Body of pancreas (tissue), 4 donors: ENCODE results near the gene MSH2. TPM values are rescaled to one million over a fixed set of nuclear protein-coding genes. Genes with fewer than 3 reads are reported as not detected.

Experiments
- ATAC-seq: fragments of 150-250 bp; one replicate; pipeline ENCODE4 v1.9.1; 2016
- DNase-seq, 4 donors: peaks; one replicate each; pipeline ENCODE4 v3.0.0-alpha.2; 2019
- H3K27ac ChIP-seq, 4 donors: fragments of 200-600 bp; sonication (generic); 1 replicate in 3 of 4; 2 replicates in 1 of 4; pipeline versions ENCODE4 v1.5.1 to v1.6.1; 2016 to 2019; ENCODE audit warnings: mild to moderate bottlenecking in 1 of 4, mixed read lengths in 1 of 4, moderate library complexity in 1 of 4
- H3K27me3 ChIP-seq, 2 donors: fragments of 200-600 bp; sonication (generic); one replicate each; pipeline ENCODE4 v1.6.0; 2016; ENCODE audit warnings: mild to moderate bottlenecking in 1 of 2
- H3K36me3 ChIP-seq, 2 donors: fragments of 200-600 bp; sonication (generic); replicated peaks in 1 of 2; 2 replicates each; pipeline ENCODE4 v1.5.1; 2016; ENCODE audit warnings: low read depth in 2 of 2; ENCODE audit not compliant: insufficient read depth in 1 of 2
- H3K4me1 ChIP-seq: fragments of 200-600 bp; sonication (generic); one replicate; pipeline ENCODE4 v1.6.0; 2016
- H3K4me3 ChIP-seq, 2 donors: fragments of 200-600 bp; sonication (generic); 1 replicate in 1 of 2; 2 replicates in 1 of 2; pipeline ENCODE4 v1.5.1; 2016 to 2019
- H3K9me3 ChIP-seq, 3 donors: fragments of 200-600 bp; sonication (generic); 1 replicate in 2 of 3; 2 replicates in 1 of 3; pipeline ENCODE4 v1.5.1; 2016
- CTCF ChIP-seq, 7 experiments: fragments of 450-650 bp in 4 of 7; fragments of 200-600 bp in 3 of 7; sonication (generic) in 3 of 7; IDR thresholded peaks; one replicate each; pipeline ENCODE4 v1.5.1; 2016 to 2019; ENCODE audit warnings: antibody characterized with exemption in 7 of 7
- POLR2A ChIP-seq, 3 donors: fragments of 450-650 bp; IDR thresholded peaks; one replicate each; pipeline ENCODE4 v1.6.1; 2016; ENCODE audit warnings: antibody characterized with exemption in 3 of 3, mild to moderate bottlenecking in 2 of 3
- WGBS, 2 donors: methylation state at CpG; one replicate each; pipeline ENCODE4 v1.1.5; 2017; 5-methylcytosine and 5-hydroxymethylcytosine counted together
- intact Hi-C: fragments of 100-400 bp; cut with DNase I; formaldehyde crosslinking; loops from one replicate; pipeline ENCODE4 v1.15.1; 2023
- total RNA-seq, 2 donors: library from RNA; depleted of rRNA; stranded (reverse); fragments of >200 nt; gene quantifications; one replicate each; pipeline ENCODE4 v1.1.0, GENCODE V29; 2016

Gene MSH2
- total RNA-seq, 2 donors from 2014 or later: 9.9 TPM

DNA sequence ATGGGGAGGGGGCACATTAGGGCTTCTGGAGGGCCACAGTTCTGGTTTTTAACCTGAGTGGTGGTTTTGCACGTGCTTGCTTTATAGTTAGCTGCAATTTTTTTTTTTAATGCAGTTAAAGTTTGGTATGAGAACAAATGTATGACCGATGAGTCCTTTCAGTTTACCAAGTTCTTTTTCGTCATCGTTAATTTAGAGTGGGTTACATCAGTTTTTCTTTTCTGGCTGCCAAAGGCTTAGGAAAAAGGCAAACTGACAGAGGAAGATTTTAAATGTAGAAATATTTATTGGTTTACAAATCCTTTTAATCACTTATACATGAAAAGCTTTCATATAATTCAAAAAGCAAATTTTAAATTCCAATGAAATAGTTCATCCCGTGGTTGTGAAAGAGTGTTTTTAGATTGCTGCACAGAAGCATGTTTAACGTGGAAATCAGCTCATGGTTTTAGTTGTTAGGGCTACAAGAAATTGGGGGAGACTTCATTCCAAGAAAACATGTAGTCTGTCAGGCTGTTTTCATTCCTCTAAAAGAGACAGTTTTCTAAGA, 82.9 kb downstream of the MSH2 start:
- intact Hi-C loops: no loop called here
- TF ChIP-seq POLR2A (IDR thresholded peaks at IDR 0.05) (no peak), CTCF (IDR thresholded peaks at IDR 0.05) (no peak)
- DNase-seq (no peak), ATAC-seq (no peak)
- Histone ChIP-seq H3K36me3 (peaks cover 0 to 5% of the 10 kb centered on the region in 2 donors), H3K4me1 (no peaks in the 10 kb centered on the region), H3K4me3 (no peak overlapping the region), H3K9me3 (no peaks in the 10 kb centered on the region), H3K27ac (no peak overlapping the region), H3K27me3 (no peaks in the 10 kb centered on the region)
- 93 to 94% methylated on average over 6 of the region's 6 CpGs for WGBS, 2 donors

DNA sequence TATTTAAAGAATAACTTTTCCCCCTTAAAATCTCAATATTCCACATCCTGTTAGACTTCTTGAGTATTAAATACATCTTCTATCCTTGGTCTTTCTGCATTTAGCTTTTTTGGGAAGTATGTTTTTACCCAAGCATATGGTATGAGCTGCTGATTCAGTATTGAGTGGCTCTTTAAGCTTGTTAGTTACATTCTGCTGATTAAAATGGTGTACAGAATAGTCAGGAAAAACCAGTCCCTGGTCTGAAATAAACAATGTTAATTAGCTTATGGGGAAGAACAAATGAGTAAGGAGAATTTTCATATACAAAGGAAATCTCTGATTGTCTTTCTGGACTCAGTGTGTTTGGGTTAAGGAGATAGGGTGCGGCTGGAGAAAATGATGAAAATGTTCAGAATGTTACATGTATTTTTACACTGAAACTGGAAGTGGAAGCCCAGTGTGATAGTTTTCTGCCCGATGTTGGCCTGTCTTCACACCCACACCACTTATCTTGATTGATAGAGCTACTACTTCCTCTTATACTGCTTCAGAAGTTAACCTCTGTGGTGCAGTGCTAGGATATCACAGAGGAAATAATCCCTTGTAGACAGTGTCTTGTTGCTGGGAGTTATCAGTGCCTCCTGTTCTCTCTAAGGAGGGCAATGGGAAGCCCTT, 84.0 kb downstream of the MSH2 start:
- Histone ChIP-seq H3K4me1 (no peaks in the 10 kb centered on the region), H3K4me3 (no peak overlapping the region), H3K27ac (no peak overlapping the region), H3K27me3 (no peaks in the 10 kb centered on the region), H3K36me3 (peaks cover 0 to 5% of the 10 kb centered on the region in 2 donors), H3K9me3 (no peaks in the 10 kb centered on the region)
- DNase-seq: no peak
- intact Hi-C loops: no loop called here
- WGBS, 2 donors: 31 to 52% methylated on average over 2 of the region's 2 CpGs
- no peak for ATAC-seq
- TF ChIP-seq CTCF (IDR thresholded peaks at IDR 0.05): no peak

DNA sequence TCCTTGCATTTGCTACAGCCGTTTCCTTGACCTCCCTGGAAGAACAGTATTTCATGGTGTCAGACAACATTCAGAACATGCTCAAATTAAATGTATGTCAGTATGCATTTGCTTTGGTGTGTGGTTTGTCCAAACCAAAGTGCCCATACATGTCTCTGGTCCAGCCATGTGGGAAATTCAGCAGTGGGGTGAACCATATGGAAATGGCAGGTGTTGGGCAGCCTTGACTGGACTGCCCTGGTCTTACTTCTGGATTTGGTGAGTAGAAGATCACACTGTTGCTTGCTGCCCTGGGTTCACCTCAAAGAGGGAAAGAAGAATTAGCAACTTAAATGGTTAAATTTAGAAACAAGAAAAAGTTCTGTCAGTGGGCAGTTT, 84.5 kb downstream of the MSH2 start:
- intact Hi-C loops: no loop called here

DNA sequence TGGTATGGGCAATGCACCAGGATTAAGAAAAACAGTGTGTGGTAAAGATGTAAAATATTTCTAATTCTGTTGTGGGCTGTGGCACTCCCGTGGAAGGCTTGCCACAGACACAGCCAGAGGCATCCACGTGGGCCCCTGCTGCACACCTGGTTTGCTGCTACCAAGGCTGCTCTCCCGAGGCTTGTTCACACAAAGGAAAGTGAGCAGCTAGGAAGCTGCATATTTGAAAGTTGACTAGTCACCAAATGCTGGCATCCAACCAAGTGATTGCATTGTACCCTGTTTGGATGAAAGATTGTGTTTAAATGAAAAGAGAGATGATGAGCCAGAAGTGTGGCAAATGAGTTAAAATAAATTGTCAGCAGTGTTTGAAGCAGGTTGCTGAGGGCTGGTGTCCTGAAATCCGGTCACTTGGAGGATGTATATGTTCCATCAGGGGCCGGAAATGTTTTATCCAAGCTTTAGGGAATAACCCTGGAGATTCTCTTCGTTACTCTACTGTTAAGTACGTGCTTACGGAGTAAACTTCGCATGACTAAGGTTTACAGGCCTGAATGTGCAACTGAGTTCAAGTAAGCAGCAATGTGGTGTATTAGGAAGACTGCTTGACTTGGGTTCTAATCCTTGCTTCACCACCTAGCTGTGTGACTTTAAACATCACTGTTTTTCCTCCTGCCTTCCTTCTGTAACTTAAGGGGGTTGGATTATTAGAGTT, 86.1 kb downstream of the MSH2 start:
- intact Hi-C loops: no loop called here
- H3K4me3 ChIP-seq: no peak overlapping the region
- no peak for ATAC-seq
- H3K27ac ChIP-seq: no peak overlapping the region
- H3K9me3 ChIP-seq: no peaks in the 10 kb centered on the region
- H3K4me1 ChIP-seq: no peaks in the 10 kb centered on the region
- no peak for TF ChIP-seq CTCF (IDR thresholded peaks at IDR 0.05)
- no peak for TF ChIP-seq POLR2A (IDR thresholded peaks at IDR 0.05)
- peaks cover 0 to 5% of the 10 kb centered on the region in 2 donors for H3K36me3 ChIP-seq
- peak in 2 of 4 donors; percentile 10 to 19 for DNase-seq
- no peaks in the 10 kb centered on the region for H3K27me3 ChIP-seq
- WGBS, 2 donors: 66 to 67% methylated on average over 9 of the region's 9 CpGs

More for the DNA sequence above, 84.5 kb downstream of the MSH2 start:
- DNase-seq (no peak), ATAC-seq (no peak)
- H3K4me1 ChIP-seq: no peaks in the 10 kb centered on the region
- peaks cover 0 to 5% of the 10 kb centered on the region in 2 donors for H3K36me3 ChIP-seq
- TF ChIP-seq POLR2A (IDR thresholded peaks at IDR 0.05) (no peak), CTCF (IDR thresholded peaks at IDR 0.05) (no peak)
- no peaks in the 10 kb centered on the region for H3K9me3 ChIP-seq
- WGBS, 2 donors: 86 to 100% methylated on average over 1 of the region's 1 CpG
- no peak overlapping the region for H3K4me3 ChIP-seq
- no peak overlapping the region for H3K27ac ChIP-seq
- no peaks in the 10 kb centered on the region for H3K27me3 ChIP-seq
